SK-N-SH (cell line): ENCODE results near the gene PCGF3. TPM values are rescaled to one million over a fixed set of nuclear protein-coding genes. Genes with fewer than 3 reads are reported as not detected.

Experiments
- CTCF ChIA-PET: fragments of 300-600, 350-600 bp; formaldehyde crosslinking; extraction: SDS; loops from one replicate; lab custom pipeline; 2021; lab: Yijun Ruan, JAX
- POLR2A ChIA-PET: fragments of 350-600 bp; sonication (Branson Sonifier 250); formaldehyde crosslinking; extraction: SDS; loops from one replicate; lab custom pipeline; 2020; ENCODE audit warnings: antibody characterized with exemption, inconsistent platforms; lab: Yijun Ruan, JAX
- DNase-seq: peaks from one replicate; pipeline ENCODE4 v3.0.0; 2012
- H2AFZ ChIP-seq: fragments of 200-600 bp; sonication (generic); 2 replicates; pipeline ENCODE4 v1.8.1; 2016; ENCODE audit warnings: antibody characterized with exemption, mild to moderate bottlenecking, low read depth
- H3F3A ChIP-seq: fragments of 200-600 bp; sonication (generic); replicated peaks from 2 replicates; pipeline ENCODE3; 2016; ENCODE audit warnings: antibody characterized with exemption, mild to moderate bottlenecking; ENCODE audit not compliant: insufficient read depth
- H3K27ac ChIP-seq, 2 experiments: fragments of 200-500 bp in 1 of 2; fragments of 200-600 bp in 1 of 2; sonication (Bioruptor generic) in 1 of 2; sonication (generic), shearing (Covaris generic) in 1 of 2; 2 replicates each; pipeline versions ENCODE4 v1.5.1 to v1.6.1; 2014 to 2016; ENCODE audit warnings: low read depth in 2 of 2, inconsistent platforms in 1 of 2, low read length in 1 of 2, mild to moderate bottlenecking in 1 of 2, mixed read lengths in 1 of 2
- H3K27me3 ChIP-seq: fragments of 200-600 bp; sonication (generic), shearing (Covaris generic); 2 replicates; pipeline ENCODE4 v1.6.1; 2016; ENCODE audit warnings: mixed run types; ENCODE audit not compliant: insufficient read depth
- H3K36me3 ChIP-seq, 2 experiments: fragments of 200-500 bp in 1 of 2; fragments of 200-600 bp in 1 of 2; sonication (Bioruptor generic) in 1 of 2; sonication (generic) in 1 of 2; replicated peaks in 1 of 2; 2 replicates each; pipeline versions ENCODE3 to v1.5.1; 2014 to 2016; ENCODE audit warnings: low read length in 1 of 2, mild to moderate bottlenecking in 1 of 2; ENCODE audit not compliant: insufficient read depth in 2 of 2, control insufficient read depth in 1 of 2
- H3K4me1 ChIP-seq, 2 experiments: fragments of 200-500 bp in 1 of 2; fragments of 200-600 bp in 1 of 2; sonication (Bioruptor generic) in 1 of 2; sonication (generic), shearing (Covaris generic) in 1 of 2; 2 replicates each; pipeline versions ENCODE4 v1.5.1 to v1.6.1; 2014 to 2016; ENCODE audit warnings: low read depth in 1 of 2, low read length in 1 of 2, mixed run types in 1 of 2; ENCODE audit not compliant: insufficient read depth in 2 of 2, control insufficient read depth in 1 of 2
- H3K4me2 ChIP-seq: fragments of 200-600 bp; sonication (generic), shearing (Covaris generic); 2 replicates; pipeline ENCODE4 v1.6.1; 2017; ENCODE audit warnings: mixed run types
- H3K4me3 ChIP-seq, 2 experiments: fragments of 200-500 bp in 1 of 2; fragments of 200-600 bp in 1 of 2; sonication (Bioruptor generic) in 1 of 2; sonication (generic), shearing (Covaris generic) in 1 of 2; 2 replicates each; pipeline versions ENCODE4 v1.5.1 to v1.8.1; 2014 to 2016; ENCODE audit warnings: low read depth in 2 of 2, inconsistent platforms in 1 of 2, low read length in 1 of 2, mild to moderate bottlenecking in 1 of 2, mixed read lengths in 1 of 2, moderate library complexity in 1 of 2
- H3K79me2 ChIP-seq: fragments of 200-600 bp; sonication (generic); 2 replicates; pipeline ENCODE4 v1.8.1; 2017; ENCODE audit warnings: mild to moderate bottlenecking; ENCODE audit not compliant: insufficient read depth
- H3K9ac ChIP-seq: fragments of 200-600 bp; sonication (generic); 2 replicates; pipeline ENCODE4 v1.6.1; 2017; ENCODE audit warnings: mixed run types
- H3K9me2 ChIP-seq: fragments of 200-600 bp; sonication (generic); 2 replicates; pipeline ENCODE4 v1.6.1; 2017; ENCODE audit warnings: mixed run types
- H3K9me3 ChIP-seq: fragments of 200-600 bp; sonication (generic); 2 replicates; pipeline ENCODE4 v1.6.1; 2017; ENCODE audit warnings: mixed run types, mild to moderate bottlenecking, moderate library complexity
- H4K20me1 ChIP-seq: fragments of 200-600 bp; sonication (generic); 2 replicates; pipeline ENCODE4 v1.6.1; 2017; ENCODE audit warnings: mild to moderate bottlenecking, mixed run types; ENCODE audit not compliant: insufficient read depth
- CHD2 ChIP-seq: fragments of 150-350 bp; IDR thresholded peaks from 2 replicates; pipeline ENCODE4 v1.6.1; 2018; ENCODE audit warnings: low read length; ENCODE audit not compliant: partially characterized antibody
- FOSL2 ChIP-seq: IDR thresholded peaks from 2 replicates; pipeline ENCODE4 v1.4.0; 2012; ENCODE audit warnings: low read depth, mild to moderate bottlenecking, moderate library complexity, borderline replicate concordance
- GABPA ChIP-seq: IDR thresholded peaks from 2 replicates; pipeline ENCODE4 v1.4.0; 2012; ENCODE audit warnings: low read depth, mild to moderate bottlenecking
- GATA2 ChIP-seq: sonication (generic); formaldehyde crosslinking; IDR thresholded peaks from 2 replicates; pipeline ENCODE4 v1.5.0; 2020; ENCODE audit warnings: mild to moderate bottlenecking, missing genetic modification reagents
- JUND ChIP-seq: IDR thresholded peaks from 2 replicates; pipeline ENCODE4 v1.4.0; 2012
- MXI1 ChIP-seq: IDR thresholded peaks from 2 replicates; pipeline ENCODE4 v1.6.1; 2012; ENCODE audit warnings: mild to moderate bottlenecking, low read depth, low read length, improper control_type of control experiment
- NFIC ChIP-seq: IDR thresholded peaks from 2 replicates; pipeline ENCODE4 v1.4.0; 2012; ENCODE audit warnings: borderline replicate concordance
- NRF1 ChIP-seq: IDR thresholded peaks from 2 replicates; pipeline ENCODE4 v1.6.1; 2012; ENCODE audit warnings: low read depth, mild to moderate bottlenecking, low read length
- POLR2AphosphoS5 ChIP-seq: IDR thresholded peaks from 2 replicates; pipeline ENCODE4 v1.6.1; 2012; ENCODE audit warnings: low read depth, low read length
- RCOR1 ChIP-seq: fragments of 150-350 bp; IDR thresholded peaks from 2 replicates; pipeline ENCODE4 v1.6.1; 2017; ENCODE audit warnings: antibody characterized with exemption, low read length
- RXRA ChIP-seq: IDR thresholded peaks from 2 replicates; pipeline ENCODE4 v1.4.0; 2012; ENCODE audit warnings: low read depth, mild to moderate bottlenecking, borderline replicate concordance
- WGBS: methylation state at CpG from one replicate; pipeline ENCODE4 v1.1.6; 2017; ENCODE audit warnings: low lambda C conversion rate; 5-methylcytosine and 5-hydroxymethylcytosine counted together
- polyA plus RNA-seq, 3 experiments: library from polyadenylated mRNA; depleted of rRNA; stranded (reverse); fragments of >200 nt; gene quantifications; 2 replicates each; pipeline ENCODE4 v1.2.3, GENCODE V29; 2012
- TF ChIP-seq, protein P1 (sequence below): IDR thresholded peaks from 2 replicates; pipeline ENCODE4 v1.4.0; 2012; ENCODE audit warnings: low read depth
- TF ChIP-seq, protein P2 (sequence below): fragments of 150-350 bp; IDR thresholded peaks from 2 replicates; pipeline ENCODE4 v1.6.1; 2017; ENCODE audit warnings: antibody characterized with exemption, low read length, low read depth, borderline replicate concordance
- TF ChIP-seq, protein P3 (sequence below): fragments of 200-600 bp; sonication (generic); IDR thresholded peaks from 2 replicates; pipeline ENCODE4 v1.6.1; 2017; ENCODE audit warnings: antibody characterized with exemption, mild to moderate bottlenecking, moderate library complexity
- TF ChIP-seq, protein P4 (sequence below): IDR thresholded peaks from 2 replicates; pipeline ENCODE4 v1.6.1; 2012; ENCODE audit warnings: mild to moderate bottlenecking, low read depth, low read length, moderate library complexity

Gene PCGF3
- polyA plus RNA-seq, 1 of the 3 experiments (the other 2 are of a cell fraction): 44.8 TPM

DNA sequence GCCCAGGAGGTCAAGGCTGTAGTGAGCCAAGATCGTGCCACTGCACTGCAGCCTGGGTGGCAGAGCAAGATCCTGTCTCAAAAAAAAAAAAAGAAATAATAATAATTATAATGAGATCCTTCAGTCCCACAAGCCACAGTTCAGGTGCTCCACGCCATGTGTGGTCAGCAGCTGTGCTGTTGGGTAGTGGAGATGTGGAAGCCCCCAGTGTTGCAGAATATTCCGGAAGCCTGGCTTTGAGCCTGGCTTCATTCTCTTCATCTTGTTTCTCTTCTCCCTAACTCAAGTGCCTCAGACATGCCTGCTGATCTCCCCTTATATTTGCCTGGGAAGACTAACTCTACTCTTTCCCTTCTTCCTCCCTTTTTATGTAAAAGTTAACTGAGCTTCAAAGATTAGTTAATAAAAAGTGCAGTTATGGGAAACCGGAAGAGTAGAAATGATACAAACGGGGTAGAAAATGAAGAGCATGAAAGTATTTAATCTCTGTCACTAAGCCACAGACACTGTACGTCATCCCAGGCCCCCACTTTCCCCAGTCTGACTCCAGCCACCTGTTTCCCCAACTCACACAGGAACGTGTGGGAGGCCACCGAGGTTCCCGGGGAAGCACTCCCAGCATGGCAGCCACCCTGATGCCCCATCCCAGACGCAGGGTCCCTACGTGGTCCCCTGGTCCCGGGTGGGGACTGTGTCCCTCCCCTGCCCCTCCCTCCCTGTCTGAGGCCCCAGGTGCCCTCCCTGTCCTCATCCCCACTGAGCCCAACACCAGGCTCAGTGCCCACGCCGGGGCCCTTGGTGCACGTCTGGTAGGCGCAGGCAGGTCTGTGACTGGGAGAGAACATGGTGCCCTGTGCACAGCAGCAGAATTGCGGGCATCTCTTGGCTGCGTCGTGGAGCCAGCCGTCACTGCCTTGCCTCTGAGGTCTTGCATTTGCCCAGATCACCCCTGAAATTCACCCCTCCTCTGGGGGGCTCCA is 24.0 kb downstream of the PCGF3 start:
- Histone ChIP-seq H3K79me2 (peaks cover 47% of the 10 kb centered on the region), H3K27ac (no peak overlapping the region), H3K9me2 (no peaks in the 10 kb centered on the region), H3K36me3 (peaks cover 16 to 31% of the 10 kb centered on the region in 2 experiments), H3K27me3 (no peaks in the 10 kb centered on the region), H3K4me2 (no peak overlapping the region), H3K4me3 (no peak overlapping the region), H3K9me3 (no peaks in the 10 kb centered on the region), H3K9ac (no peak overlapping the region), H3K4me1 (peaks cover 0 to 9% of the 10 kb centered on the region in 2 experiments; a peak in 2 of 4 replicates), H4K20me1 (peaks cover 56% of the 10 kb centered on the region), H3F3A (no peaks in the 10 kb centered on the region), H2AFZ (no peak overlapping the region)
- 94% methylated on average over 11 of the region's 20 CpGs for WGBS
- TF ChIP-seq NFIC (no peak), RCOR1 (no peak), MXI1 (no peak), CHD2 (no peak), GABPA (no peak), JUND (no peak), POLR2AphosphoS5 (no peak), FOSL2 (no peak), NRF1 (no peak), GATA2 (CRISPR knock-in tag) (no peak), RXRA (no peak)
- TF ChIP-seq, protein P1, sequence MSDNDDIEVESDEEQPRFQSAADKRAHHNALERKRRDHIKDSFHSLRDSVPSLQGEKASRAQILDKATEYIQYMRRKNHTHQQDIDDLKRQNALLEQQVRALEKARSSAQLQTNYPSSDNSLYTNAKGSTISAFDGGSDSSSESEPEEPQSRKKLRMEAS: no peak
- TF ChIP-seq, protein P2, sequence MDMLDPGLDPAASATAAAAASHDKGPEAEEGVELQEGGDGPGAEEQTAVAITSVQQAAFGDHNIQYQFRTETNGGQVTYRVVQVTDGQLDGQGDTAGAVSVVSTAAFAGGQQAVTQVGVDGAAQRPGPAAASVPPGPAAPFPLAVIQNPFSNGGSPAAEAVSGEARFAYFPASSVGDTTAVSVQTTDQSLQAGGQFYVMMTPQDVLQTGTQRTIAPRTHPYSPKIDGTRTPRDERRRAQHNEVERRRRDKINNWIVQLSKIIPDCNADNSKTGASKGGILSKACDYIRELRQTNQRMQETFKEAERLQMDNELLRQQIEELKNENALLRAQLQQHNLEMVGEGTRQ: no peak
- TF ChIP-seq, protein P3, sequence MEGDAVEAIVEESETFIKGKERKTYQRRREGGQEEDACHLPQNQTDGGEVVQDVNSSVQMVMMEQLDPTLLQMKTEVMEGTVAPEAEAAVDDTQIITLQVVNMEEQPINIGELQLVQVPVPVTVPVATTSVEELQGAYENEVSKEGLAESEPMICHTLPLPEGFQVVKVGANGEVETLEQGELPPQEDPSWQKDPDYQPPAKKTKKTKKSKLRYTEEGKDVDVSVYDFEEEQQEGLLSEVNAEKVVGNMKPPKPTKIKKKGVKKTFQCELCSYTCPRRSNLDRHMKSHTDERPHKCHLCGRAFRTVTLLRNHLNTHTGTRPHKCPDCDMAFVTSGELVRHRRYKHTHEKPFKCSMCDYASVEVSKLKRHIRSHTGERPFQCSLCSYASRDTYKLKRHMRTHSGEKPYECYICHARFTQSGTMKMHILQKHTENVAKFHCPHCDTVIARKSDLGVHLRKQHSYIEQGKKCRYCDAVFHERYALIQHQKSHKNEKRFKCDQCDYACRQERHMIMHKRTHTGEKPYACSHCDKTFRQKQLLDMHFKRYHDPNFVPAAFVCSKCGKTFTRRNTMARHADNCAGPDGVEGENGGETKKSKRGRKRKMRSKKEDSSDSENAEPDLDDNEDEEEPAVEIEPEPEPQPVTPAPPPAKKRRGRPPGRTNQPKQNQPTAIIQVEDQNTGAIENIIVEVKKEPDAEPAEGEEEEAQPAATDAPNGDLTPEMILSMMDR: no peak
- TF ChIP-seq, protein P4, sequence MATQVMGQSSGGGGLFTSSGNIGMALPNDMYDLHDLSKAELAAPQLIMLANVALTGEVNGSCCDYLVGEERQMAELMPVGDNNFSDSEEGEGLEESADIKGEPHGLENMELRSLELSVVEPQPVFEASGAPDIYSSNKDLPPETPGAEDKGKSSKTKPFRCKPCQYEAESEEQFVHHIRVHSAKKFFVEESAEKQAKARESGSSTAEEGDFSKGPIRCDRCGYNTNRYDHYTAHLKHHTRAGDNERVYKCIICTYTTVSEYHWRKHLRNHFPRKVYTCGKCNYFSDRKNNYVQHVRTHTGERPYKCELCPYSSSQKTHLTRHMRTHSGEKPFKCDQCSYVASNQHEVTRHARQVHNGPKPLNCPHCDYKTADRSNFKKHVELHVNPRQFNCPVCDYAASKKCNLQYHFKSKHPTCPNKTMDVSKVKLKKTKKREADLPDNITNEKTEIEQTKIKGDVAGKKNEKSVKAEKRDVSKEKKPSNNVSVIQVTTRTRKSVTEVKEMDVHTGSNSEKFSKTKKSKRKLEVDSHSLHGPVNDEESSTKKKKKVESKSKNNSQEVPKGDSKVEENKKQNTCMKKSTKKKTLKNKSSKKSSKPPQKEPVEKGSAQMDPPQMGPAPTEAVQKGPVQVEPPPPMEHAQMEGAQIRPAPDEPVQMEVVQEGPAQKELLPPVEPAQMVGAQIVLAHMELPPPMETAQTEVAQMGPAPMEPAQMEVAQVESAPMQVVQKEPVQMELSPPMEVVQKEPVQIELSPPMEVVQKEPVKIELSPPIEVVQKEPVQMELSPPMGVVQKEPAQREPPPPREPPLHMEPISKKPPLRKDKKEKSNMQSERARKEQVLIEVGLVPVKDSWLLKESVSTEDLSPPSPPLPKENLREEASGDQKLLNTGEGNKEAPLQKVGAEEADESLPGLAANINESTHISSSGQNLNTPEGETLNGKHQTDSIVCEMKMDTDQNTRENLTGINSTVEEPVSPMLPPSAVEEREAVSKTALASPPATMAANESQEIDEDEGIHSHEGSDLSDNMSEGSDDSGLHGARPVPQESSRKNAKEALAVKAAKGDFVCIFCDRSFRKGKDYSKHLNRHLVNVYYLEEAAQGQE: no peak
- CTCF ChIA-PET: interaction anchor here (1.1 kb wide), 1 partner anchor 12 kb away, joined by 3 read pairs; no protein-coding TSS in a partner anchor
- POLR2A ChIA-PET: no interaction called here
- no peak for DNase-seq
